CD1c-positive myeloid dendritic cell (primary cell): ENCODE results near the gene PIP5KL1.
"Not testable (repeated sequence)": the region's sequence is repeated elsewhere in the genome, so short reads cannot be mapped to it uniquely, and the experiment has no call there.

Source experiments
- DNase-seq: peaks from one replicate; pipeline ENCODE4 v3.0.0-alpha.2; 2016; ENCODE audit errors: extremely low spot score

PIP5KL1 gene

DNA sequence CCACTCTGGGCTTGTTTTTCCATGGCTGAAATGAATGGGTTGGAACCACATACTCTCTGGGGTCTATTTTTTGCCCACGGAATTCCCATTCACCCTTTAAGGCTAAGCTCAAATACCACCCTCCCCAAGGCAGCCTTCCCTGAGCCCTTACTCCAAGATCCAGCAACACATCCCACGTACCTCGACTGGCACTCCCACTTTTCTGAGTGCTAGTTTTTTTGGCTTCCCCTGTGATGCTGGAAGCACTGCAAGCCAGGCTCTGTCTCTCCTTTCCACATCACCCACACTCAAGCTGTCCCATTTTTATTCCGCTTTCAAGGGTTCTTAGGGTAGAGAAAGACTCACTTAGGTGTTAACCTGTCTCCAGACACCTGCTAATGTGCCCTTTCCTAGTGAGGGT is 37.2 kb downstream of the PIP5KL1 start:
- no peak for DNase-seq

DNA sequence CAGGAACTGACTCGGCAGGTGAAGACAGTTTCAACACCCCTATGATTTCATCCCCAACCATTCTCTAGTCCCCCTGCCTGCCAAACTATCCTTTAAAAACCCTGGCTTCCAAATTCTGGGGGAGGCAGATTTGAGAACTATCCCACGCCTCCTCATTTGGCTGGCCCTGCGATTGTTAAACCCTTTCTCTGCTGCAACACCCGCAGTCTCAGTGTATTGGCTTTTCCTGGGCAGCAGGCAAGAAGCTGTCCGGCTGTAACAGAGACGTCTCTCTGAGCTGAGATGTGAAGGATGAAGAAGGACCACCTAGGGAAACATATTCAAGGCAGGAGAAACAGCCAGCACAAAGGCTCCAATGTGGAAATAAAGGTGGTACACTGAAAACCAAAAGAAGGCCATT is 37.7 kb downstream of the PIP5KL1 start:
- no peak for DNase-seq

DNA sequence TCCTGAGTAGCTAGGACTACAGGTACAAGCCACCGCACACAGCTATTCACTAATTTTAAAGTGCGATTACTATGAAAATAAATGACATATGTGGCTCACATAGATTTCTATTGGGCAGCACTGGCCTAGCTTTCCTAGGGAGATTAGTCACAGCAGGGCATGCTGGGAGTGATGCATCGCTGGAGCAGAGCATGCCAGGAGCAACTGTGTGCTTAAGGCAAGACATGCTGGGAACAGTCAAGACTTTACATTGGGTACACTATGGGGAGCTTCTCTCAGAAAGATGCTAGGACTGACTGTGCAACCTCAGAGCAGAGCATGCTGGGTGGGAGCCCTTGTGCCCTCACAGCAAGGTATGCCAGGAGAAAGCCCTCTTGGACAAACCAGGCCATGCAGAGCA is 40.5 kb downstream of the PIP5KL1 start:
- DNase-seq: no peak

DNA sequence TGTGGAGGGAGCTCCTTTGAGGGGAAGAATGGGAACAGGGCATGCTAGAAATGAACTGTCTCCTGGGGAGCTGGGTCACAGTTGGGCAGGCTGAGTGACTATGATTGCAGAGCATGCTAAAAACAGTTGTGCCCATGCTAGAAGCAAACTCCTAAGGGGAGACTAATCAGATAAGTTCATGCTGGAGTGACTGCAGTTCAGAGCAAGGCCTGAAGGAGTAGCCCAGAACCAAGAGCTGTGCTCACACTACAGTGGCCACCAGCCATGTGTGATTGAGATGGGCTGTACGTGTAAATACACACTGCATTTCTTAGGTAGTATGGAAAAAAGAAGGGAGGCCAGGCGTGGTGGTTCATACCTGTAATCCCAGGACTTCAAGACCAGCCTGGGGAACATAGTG is 42.8 kb downstream of the PIP5KL1 start:
- no peak for DNase-seq

DNA sequence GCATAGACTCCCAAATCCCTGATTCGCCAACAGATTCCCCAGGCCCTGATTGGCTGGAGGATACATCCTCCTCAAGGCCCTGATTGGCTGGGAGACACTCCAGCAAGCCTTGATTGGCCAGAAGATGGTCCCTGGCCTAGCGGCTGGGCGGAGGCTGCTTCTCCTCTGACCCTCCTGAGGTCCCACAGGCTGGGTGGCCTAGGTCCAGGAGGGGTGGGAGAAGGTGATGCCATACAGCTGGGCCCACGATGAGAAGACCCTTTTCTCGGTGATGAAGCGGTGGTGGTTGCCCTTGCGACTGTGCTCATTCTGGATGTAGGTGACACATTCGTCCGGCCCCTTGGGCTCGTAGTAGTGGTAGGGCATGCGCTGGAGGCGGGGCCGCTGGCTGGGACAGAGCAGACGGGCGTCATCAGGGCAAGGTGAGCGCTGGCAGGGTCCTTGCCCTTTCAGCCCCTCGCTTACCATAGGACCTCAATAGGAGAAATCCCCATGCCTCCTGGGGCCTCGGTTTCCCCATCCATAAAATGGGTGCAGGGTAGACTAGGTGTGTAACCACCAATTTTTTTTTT is 44.1 kb downstream of the PIP5KL1 start:
- no peak for DNase-seq

DNA sequence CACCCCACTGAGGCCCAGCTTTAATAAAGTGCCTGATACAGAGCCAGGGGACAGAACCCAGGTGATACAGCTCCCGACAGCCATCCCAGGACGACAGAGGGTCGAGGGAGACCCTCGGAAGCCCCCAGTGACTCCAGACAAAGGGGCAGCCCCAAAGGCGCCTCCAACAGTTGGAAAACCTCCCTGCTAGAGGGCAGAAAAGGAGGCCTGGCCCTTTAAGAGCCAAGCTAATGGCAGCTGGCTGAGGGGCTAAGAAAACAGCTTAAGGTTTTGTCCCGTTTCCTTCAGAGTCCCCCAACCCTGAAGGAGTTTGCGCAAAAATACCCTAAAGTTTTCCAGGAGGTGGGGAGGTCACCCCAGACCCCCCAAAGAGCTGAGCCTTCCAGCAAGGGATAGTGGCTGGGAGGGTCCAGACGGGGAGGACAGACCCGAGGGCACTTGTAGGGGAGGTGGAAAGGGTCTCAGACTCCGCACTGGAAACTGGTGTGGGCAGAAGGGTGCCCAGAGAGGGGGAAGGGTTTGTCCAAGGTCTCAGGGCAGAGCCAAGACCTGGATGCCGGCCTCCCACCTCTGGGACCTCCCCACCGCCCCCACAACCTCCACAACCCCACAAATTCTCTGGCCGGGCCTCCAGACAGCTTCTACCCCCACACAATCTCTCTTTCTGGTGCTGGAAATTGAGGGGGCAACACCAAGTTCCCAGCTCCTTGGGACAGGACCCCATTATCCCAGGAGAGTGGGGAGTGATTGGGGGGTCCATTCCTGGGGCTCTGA is 44.9 kb downstream of the PIP5KL1 start:
- DNase-seq: no peak

DNA sequence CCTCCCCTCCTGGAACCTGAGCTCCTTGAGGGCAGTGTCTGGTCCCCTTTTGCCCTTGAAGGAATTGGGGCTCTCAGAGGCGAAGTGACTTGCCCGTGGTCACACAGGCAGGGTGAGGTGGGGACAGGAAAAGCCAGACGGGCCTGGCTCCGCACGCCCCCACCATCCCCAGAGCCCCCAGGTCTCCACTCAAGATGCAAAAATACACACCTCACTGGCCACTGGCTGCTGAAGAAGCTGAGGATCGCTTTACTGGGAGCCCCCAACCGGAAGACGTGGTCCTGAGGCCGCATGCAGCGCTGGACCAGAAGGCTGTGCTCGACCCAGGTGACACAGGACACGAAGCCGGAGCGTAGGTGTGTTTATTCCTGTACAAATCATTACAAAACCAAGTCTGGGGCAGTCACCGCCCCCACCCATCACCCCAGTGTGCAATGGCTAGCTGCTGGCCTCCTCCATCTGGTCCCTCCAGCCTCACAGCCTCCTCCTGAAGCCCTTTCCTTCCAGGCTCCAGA is 45.5 kb downstream of the PIP5KL1 start:
- no peak for DNase-seq

DNA sequence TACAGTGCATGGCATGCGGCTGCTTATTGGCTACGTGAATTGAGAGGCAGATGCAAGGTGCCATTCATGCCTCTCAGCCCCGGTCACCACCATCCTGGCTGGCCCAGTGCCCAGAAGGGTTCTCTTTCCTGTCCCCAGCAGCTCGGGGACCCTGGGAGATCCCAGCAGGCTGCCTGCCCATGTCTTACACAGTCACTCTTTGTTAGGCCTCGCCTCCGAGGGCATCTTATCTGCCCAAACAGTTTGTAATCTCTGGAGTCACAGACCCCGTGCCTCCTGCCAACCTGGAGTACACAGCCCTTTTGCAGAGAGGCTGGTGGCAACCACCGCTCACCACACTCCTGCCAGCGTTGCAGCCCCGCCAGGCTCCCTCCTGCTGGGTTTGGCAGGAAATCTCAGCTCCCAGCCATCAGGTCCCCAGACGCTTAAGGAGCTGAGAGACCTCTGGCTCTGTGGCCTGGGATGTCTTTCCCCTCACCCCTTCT is 46.1 kb downstream of the PIP5KL1 start:
- DNase-seq: no peak

DNA sequence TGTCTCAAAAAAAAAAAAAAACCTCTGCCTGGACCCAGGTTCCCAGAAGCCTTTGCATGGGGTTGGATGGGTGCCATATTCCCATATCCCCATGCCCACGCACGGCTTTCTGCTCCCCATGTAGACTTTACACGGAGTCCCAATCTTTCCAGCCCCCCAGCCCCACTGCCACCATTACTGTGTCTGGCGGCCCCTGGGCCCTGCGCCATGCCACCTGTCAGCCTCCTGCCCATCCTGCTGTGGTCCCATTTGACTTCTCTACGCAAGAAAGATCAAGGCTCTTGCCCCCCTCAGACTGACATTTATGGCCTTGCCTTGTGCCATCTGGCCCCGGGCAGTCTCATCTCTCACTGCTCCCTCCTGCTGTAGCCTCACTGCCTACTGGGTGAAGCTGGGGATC is 46.6 kb downstream of the PIP5KL1 start:
- no peak for DNase-seq

DNA sequence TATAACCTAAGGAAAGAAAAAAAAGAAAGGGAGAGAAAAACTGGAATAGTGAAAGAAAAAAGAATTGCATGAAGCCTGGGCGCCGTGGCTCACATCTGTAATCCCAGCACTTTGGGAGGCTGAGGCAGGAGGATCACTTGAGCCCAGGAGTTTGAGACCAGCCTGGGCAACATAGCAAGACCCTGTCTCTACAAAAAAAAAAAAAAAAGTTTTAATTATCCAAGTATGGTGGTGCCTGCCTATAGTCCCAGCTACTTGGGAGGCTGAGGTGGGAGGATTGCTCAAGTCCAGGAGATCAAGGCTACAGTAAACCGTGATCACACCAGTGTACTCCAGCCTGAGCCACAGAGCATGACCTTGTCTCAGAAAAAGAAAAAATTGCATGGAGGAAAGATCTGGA is 48.9 kb downstream of the PIP5KL1 start:
- not testable (repeated sequence) for DNase-seq

DNA sequence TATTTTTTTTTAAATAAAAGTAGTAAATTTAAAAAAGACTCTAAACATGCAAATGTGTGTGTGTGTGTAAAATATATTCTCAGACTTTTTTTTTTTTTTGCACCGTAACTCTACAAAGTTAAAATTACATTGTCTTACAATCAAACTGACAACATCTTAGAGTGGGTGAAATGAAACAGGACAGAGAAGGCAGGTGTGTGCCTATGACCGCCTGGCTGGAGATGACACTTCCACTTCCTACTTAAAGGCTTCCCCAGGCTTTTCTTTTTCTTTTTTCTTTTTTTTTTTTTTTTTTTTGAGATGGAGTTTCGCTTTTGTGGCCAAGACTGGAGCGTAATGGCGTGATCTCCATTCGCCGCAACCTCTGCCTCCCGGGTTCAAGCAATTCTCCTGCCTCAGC is 50.4 kb downstream of the PIP5KL1 start:
- no peak for DNase-seq

DNA sequence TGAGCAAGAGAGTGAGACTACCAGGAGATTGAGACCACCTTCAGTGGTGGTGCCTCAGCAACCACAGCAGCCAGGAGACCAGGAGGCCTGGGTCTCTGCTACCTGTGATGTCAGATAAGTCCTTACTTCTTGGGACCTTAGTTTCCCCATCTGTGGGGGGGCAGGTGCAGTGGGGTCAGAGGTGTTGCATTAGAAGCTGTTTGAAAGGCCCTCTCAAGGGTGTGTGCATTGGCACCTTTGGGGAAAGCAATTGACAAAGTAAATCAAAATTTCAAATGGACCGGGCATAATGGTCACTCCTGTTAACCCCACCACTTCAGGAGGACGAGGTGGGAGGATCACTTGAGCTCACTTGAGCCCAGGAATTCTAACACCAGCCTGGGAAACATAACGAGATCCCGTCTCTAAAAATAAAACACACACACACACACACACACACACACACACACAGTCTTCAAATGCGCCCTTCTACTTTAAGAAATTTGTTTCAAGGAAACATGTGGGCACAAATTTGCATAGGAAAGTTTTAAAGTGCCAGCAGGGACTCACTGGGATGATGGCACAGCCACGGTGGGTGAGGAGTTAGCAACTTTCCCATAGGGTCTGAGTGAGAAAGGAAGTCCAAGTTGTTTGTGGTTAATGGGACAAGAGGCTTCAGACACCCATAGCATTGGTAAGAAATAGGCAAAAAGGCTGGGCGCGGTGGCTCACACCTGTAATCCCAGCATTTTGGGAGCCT is 51.8 kb downstream of the PIP5KL1 start:
- DNase-seq: no peak

DNA sequence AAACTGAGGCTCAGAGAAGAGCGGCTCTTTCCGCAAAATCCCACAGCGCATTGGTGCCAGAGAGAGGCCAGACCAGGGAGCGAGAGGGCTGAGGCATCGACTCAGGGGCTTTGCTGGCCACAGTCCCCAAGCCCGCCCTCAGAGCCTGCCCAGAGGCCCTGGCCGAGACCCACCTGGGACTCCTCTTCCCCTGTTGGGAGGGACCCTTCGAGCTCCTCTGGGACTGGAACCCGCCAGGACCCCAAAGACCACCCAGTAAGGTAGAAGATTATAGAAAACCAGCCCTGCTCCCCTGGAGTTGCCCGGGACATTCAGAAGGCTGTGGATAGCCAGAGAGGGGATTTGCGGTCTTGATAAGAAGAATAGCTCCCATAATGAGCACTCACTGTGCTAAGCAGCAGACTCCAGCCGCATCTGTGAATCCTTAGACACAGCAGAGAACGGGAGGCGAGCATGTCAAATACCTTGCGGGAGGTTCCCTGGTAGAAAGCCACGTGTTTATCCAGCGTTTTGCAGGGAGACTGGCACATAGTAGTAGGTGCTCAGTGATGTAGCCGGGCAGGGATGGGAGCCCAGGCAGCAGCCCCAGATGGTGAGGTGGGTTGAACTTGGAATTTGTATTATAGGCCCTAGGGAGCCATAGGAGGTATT is 52.5 kb downstream of the PIP5KL1 start:
- DNase-seq: no peak

DNA sequence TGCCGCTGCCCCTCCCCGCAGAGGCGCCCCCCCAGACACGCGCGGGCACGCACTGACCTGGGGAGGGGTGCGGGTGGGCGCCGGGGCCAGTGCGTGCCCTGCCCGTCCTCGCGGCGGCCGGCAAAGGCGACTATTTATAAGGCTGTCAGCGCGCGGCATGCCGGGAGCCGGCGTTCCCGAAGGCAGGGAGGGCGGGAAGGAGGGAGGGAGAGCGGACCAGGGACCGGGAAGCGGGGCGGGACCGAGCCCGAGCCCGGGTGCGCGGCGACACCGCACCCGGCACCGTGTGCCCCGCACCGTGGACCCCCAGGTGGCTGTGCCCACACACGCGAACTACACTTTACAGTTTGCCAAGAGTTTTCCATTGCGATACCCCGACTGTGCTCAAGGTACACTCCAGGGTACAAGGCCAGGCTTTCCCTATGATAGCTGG is 53.0 kb downstream of the PIP5KL1 start, which contains the start of gene AK1:
AK1 (minus strand) TSS at position 110 of the 433 bp plus-strand sequence. CDS start 3,058 bp downstream, outside the sequence.
- DNase-seq: no peak

DNA sequence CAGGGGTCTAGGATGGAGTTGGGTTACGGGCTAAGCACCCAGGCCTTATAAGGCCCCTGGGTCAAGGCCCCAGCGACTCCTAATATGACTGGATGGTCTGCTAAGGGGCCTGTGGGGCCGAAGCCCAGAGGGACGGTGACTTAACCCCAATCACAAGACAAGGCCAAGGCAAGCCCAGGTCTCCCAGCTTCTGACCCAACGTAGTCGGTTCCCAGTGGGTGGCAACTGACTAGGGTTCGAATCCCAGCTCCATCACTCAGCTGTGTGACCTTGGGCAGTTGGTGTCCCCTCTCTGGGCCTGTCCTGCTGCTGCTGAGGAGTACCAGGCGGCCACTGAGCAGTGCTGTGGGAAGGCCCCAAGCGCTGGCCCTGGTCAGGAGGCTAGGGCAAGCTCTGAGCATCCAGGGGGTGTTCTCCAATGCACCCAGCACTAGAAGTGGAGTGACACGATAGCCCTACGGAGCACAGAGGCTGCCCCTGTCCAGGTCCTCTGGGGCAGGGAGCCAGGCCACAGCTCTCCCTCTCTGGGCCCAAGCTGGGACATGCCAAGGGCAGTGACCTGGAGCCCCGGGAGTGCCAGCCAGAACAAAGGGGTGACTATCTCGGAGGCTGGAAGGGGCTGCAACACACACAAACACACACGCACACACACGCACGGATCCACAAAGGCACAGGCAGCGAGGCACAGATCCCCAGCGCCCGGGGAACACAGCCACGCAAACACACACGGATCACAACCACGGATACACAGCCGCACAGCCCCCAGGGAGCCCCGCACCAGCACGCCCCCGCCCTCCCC is 53.6 kb downstream of the PIP5KL1 start:
- DNase-seq: no peak

DNA sequence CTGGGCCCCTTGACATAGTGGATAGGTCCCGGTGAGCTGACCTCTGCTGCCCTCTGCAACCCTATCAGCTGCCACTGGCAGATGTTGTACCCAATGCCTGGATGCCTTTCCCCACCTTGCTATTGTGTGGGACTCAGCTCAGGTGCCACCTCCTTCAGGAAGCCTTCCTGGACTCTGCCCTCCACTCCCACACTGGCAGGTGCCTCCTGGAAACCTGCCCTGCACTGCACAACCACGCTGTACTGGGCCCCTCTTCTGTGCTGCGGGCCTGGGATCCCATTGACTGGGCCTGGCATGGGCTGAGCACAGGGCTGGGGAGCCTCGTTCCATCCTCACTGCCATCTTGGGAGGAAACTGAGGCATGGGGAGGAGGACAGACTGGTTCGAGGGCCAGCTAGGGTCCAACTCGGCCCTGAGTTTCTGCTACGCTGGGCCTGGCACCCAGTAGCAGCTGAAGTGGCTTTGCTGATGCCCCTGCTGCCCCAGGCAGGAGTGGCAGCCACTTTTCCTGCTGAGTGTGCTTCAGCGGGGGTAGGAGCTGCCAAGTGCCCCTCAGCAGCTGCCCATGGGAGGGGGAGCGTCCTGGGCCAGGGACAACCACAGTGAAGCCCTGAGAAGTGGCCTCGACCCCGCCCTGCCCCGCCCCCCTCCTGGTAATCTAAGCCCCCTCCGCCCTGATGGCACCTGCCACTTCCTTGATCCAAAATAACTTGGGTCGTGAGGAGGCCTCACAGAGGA is 54.4 kb downstream of the PIP5KL1 start:
- no peak for DNase-seq

DNA sequence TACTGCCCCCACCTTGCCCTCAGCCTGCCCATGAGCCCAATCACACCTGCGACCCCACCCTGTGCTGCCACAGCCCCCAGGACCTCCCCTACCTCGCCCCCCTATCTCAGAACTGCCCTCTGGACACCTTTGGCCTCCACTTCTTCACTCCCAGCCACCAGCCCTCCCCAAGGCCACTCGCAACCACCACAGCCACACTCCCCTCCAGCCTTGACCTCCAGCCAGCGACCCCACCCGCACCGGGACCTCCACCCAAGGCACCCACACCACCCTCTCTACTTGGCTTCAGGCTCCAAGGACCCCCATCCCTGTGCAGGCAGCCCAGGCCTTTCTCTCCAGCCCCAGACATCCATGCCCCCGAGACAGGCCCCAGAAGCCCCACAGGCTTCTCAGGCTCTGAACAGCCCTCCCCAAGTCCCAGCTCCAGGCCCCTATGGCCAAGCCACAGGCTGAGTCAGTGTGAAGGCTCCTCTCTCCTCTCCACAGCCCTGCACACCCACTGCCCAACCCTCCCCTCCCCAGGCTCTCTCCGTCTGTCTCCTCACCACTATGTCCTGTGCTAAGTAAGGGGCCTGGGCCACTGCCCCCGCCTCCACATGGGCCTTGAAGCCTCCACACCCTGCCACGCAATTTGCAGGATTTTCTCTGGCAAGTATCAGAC is 55.1 kb downstream of the PIP5KL1 start:
- DNase-seq: no peak

DNA sequence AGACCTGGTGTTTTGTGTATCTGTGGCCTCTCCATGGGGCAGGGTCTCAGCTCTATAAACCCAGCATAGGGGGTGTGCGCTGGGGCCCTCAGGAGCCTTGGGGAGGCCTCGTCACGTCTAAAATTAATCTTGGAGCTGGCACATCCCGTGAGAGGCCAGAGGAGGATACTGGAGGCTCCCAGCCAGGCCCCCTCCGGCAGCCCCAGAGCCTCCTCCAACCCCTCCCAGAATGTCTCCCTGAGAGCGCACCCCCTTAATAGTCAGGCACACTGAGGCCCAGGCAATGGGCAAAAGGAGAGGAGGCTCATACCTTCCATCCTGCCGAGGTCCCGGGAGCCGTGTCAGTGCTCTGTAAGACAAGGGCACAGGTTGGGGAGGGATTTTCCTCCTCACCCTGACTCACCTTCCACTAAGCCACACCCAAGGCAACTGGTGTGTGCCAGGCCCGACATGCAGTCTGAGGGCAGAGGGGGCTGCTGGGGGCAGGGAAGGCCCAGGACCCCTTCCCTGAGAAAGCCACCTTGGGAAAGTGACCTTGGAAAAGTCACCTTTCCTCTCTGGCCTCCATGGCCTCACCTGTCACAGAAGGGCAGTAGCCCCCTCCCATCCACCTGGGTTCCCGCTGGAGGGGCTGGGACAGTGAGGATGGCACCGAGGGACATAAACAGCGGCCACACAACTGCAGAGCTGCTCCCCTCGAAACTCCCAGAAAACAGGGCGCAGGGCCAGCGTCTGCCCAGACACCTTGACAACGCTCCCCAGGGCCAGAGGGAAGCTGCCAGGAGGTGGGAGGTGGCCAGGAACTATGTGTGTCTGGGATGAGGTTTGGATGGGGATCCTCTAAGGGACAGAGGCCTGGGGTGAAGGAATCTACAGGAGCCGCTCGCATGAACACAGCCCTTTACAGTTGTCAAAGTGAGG is 56.0 kb downstream of the PIP5KL1 start:
- no peak for DNase-seq

DNA sequence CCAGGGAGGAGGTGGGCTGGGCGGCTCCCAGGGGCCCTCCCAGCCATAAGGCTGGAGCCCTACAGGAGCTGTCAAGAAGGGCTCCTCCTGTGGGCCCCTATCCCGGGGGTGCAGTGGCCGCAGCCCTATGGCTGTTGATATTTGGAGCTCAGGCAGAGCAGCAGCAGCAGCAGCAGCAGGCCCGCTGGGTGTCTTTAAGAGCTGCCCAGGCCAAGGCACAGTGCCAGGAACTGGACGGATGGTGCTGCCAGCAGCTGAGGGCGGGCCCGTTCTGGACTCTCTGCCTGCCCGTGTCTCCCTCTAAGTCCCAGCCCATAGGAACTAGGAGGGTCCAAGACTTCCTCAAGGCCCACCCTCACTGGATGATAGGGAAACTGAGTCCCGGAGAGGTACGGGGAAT is 56.7 kb downstream of the PIP5KL1 start:
- no peak for DNase-seq
